ENCODE measurements around the gene SNX24. TPM values are rescaled to one million over a fixed set of nuclear protein-coding genes. Genes with fewer than 3 reads are reported as not detected.
"Not testable (repeated sequence)": the region's sequence is repeated elsewhere in the genome, so short reads cannot be mapped to it uniquely, and the experiment has no call there.

The SNX24 gene
- total RNA-seq, 2 experiments from 2014 or later = 3.2 to 3.4 TPM

GRCh38 chr5:122913436-122913835, 68.0 kb downstream of the SNX24 start:
- H3K9me3 Mint-ChIP-seq; DNase-seq; POLR2A ChIA-PET; H3K4me1 Mint-ChIP-seq; H3K27ac Mint-ChIP-seq; H3K4me3 Mint-ChIP-seq; H3K27me3 Mint-ChIP-seq; ATAC-seq (ENCODE audit: low read depth); H3K36me3 Mint-ChIP-seq: not testable (repeated sequence)

- Mint-ChIP-seq H3K27ac (no peak overlapping the region), H3K36me3 (no peaks in the 10 kb centered on the region), H3K4me1 (peaks cover 1% of the 10 kb centered on the region), H3K27me3 (no peaks in the 10 kb centered on the region), H3K4me3 (no peak overlapping the region), H3K9me3 (no peaks in the 10 kb centered on the region)
- POLR2A ChIA-PET = no interaction called here
- DNase-seq = no peak
- no peak for ATAC-seq (ENCODE audit: low read depth)
Measured at GRCh38 chr5:122915717-122916461, 70.5 kb downstream of the SNX24 start.

- DNase-seq = no peak
- Mint-ChIP-seq H3K27me3 (no peaks in the 10 kb centered on the region), H3K4me1 (peaks cover 1% of the 10 kb centered on the region), H3K4me3 (no peak overlapping the region), H3K36me3 (no peaks in the 10 kb centered on the region), H3K9me3 (no peaks in the 10 kb centered on the region), H3K27ac (no peak overlapping the region)
- POLR2A ChIA-PET = no interaction called here
- ATAC-seq (ENCODE audit: low read depth) = no peak
Measured at GRCh38 chr5:122916490-122916889, 71.1 kb downstream of the SNX24 start.

DNA sequence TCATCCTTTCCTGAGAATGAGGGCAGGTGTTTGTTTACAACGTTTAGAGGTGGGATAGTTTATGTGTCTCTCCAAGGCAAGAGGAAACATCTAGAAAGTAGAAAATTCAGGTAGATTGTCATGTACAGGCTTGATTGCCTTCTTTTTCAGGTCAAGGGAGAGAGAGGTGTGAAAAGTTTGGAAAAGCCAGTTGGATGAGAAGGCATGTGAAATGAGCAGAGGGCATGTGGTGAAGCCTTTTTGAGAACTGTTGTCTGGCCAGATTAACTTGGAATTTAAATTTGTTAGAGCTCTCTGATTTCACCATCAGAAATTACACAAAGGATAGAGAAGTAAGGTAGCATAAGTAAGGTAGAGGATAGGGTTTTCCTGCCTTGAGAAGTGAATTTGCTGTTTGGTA, 74.6 kb downstream of the SNX24 start:
- POLR2A ChIA-PET = interaction anchor here (0.6 kb wide), 1 partner anchor 562 kb away, joined by 3 read pairs; no protein-coding TSS in a partner anchor
- ATAC-seq (ENCODE audit: low read depth) (no peak), DNase-seq (no peak)
- H3K4me1 Mint-ChIP-seq = peaks cover 1% of the 10 kb centered on the region
- H3K36me3 Mint-ChIP-seq = no peaks in the 10 kb centered on the region
- H3K27ac Mint-ChIP-seq = no peak overlapping the region
- no peaks in the 10 kb centered on the region for H3K9me3 Mint-ChIP-seq
- H3K27me3 Mint-ChIP-seq = no peaks in the 10 kb centered on the region
- H3K4me3 Mint-ChIP-seq = no peak overlapping the region

DNA sequence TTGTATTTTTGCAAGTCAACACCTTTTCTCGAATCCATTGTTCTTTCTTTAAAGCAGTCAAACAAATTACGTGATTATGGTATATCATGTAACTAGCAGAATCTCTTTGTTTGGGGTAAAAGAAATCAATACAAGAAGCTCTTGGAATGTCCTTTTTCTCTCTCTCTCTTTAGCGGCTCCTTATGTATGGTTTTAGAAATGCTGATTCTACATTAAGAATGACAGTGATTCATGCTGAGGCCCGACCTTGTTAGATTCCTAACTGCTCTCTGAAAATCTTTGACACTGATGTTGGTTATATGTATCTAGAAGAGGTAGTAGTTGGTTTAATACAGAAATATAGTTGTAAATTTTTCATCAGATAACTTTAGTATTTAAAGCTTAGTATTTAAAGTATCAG, 76.4 kb downstream of the SNX24 start:
- Mint-ChIP-seq H3K9me3 (no peaks in the 10 kb centered on the region), H3K4me3 (no peak overlapping the region), H3K27ac (no peak overlapping the region), H3K36me3 (no peaks in the 10 kb centered on the region), H3K4me1 (no peaks in the 10 kb centered on the region), H3K27me3 (no peaks in the 10 kb centered on the region)
- DNase-seq = no peak
- POLR2A ChIA-PET = no interaction called here
- no peak for ATAC-seq (ENCODE audit: low read depth)

DNA sequence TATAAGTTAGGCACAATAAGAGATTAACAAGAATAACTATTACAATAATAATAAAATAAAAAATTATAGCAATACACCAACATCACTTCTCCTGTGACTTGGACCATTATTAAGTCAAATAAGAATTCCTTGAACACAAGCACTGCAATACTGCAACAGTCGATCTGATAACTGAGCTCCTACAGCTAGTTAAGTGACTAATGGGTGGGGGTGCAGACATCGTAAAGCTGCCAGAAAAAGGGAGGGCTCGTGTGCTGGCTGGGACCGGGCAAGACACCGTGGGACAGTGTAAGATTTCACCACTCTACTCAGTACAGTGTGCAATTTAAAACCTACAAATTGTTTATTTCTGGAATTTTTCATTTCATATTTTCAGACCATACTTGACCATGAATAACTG, 78.8 kb downstream of the SNX24 start:
- DNase-seq = no peak
- no peaks in the 10 kb centered on the region for H3K9me3 Mint-ChIP-seq
- POLR2A ChIA-PET = no interaction called here
- no peaks in the 10 kb centered on the region for H3K27me3 Mint-ChIP-seq
- no peak for ATAC-seq (ENCODE audit: low read depth)
- no peaks in the 10 kb centered on the region for H3K4me1 Mint-ChIP-seq
- H3K4me3 Mint-ChIP-seq = no peak overlapping the region
- no peaks in the 10 kb centered on the region for H3K36me3 Mint-ChIP-seq
- H3K27ac Mint-ChIP-seq = no peak overlapping the region

- no peaks in the 10 kb centered on the region for H3K4me1 Mint-ChIP-seq
- DNase-seq = no peak
- no peak overlapping the region for H3K27ac Mint-ChIP-seq
- no peak for ATAC-seq (ENCODE audit: low read depth)
- H3K4me3 Mint-ChIP-seq = no peak overlapping the region
- no peaks in the 10 kb centered on the region for H3K36me3 Mint-ChIP-seq
- no peaks in the 10 kb centered on the region for H3K9me3 Mint-ChIP-seq
- POLR2A ChIA-PET = no interaction called here
- no peaks in the 10 kb centered on the region for H3K27me3 Mint-ChIP-seq
Measured at GRCh38 chr5:122924719-122925395, 79.4 kb downstream of the SNX24 start.

DNA sequence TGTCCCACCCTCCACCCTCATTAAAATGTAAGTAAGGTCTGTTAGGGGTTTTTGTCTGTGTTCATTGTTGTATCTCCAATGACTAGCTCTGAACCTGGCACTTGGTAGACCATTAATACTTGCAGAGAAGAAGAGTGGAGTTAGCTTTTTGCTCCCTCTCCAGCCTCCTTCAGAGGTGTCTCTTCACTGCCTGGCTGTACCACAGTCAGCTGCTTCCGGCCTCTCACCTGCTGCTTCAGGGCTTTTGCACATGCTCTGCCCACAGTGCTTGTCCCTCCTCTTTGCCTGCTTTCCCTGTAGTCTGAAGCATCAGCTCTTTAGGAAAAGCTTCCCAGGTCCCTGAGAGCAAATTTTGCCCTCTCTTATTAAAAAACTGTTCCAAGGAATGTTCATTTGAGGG, 83.6 kb downstream of the SNX24 start:
- POLR2A ChIA-PET = no interaction called here
- H3K36me3 Mint-ChIP-seq = no peaks in the 10 kb centered on the region

GRCh38 chr5:122929980-122930379, 84.6 kb downstream of the SNX24 start:
- H3K4me3 Mint-ChIP-seq = no peak overlapping the region
- H3K4me1 Mint-ChIP-seq = no peaks in the 10 kb centered on the region
- H3K9me3 Mint-ChIP-seq = no peaks in the 10 kb centered on the region
- H3K27ac Mint-ChIP-seq = no peak overlapping the region
- H3K27me3 Mint-ChIP-seq = peaks cover 6% of the 10 kb centered on the region
- no peaks in the 10 kb centered on the region for H3K36me3 Mint-ChIP-seq
- ATAC-seq (ENCODE audit: low read depth) (no peak), DNase-seq (no peak)
- POLR2A ChIA-PET = no interaction called here

More for the DNA sequence above, 83.6 kb downstream of the SNX24 start:
- H3K4me1 Mint-ChIP-seq = no peaks in the 10 kb centered on the region
- no peak for ATAC-seq (ENCODE audit: low read depth)
- no peak overlapping the region for H3K4me3 Mint-ChIP-seq
- H3K9me3 Mint-ChIP-seq = no peaks in the 10 kb centered on the region
- H3K27ac Mint-ChIP-seq = no peak overlapping the region
- DNase-seq = no peak
- H3K27me3 Mint-ChIP-seq = peaks cover 6% of the 10 kb centered on the region

GRCh38 chr5:122933956-122934355, 88.5 kb downstream of the SNX24 start:
- POLR2A ChIA-PET = no interaction called here
- Mint-ChIP-seq H3K4me1 (no peaks in the 10 kb centered on the region), H3K9me3 (no peaks in the 10 kb centered on the region), H3K36me3 (no peaks in the 10 kb centered on the region), H3K27me3 (peaks cover 9% of the 10 kb centered on the region), H3K27ac (no peak overlapping the region), H3K4me3 (no peak overlapping the region)
- DNase-seq (no peak), ATAC-seq (ENCODE audit: low read depth) (no peak)

DNA sequence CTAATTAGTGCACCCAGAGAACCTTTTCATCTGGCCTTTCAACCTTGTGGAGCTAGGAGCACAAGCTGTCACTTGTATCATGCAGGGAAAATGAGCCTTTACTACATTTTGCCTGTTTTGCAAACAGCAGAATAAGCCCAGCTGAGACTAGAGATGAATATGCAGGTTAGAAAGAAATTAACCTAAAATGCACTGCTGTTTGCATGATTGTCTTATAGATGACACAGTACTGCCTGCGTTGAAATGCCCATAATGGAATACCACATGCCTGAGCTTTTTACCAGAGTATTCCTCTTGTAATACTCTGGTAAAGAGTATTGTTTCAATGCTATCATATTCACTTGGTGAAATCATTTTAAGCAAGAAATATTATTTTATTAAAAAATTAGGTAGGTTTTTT, 90.7 kb downstream of the SNX24 start:
- no peak overlapping the region for H3K27ac Mint-ChIP-seq
- no peak overlapping the region for H3K4me3 Mint-ChIP-seq
- no peaks in the 10 kb centered on the region for H3K36me3 Mint-ChIP-seq
- POLR2A ChIA-PET = no interaction called here
- ATAC-seq (ENCODE audit: low read depth) (no peak), DNase-seq (no peak)
- H3K9me3 Mint-ChIP-seq = no peaks in the 10 kb centered on the region
- peaks cover 4% of the 10 kb centered on the region for H3K27me3 Mint-ChIP-seq
- no peaks in the 10 kb centered on the region for H3K4me1 Mint-ChIP-seq

DNA sequence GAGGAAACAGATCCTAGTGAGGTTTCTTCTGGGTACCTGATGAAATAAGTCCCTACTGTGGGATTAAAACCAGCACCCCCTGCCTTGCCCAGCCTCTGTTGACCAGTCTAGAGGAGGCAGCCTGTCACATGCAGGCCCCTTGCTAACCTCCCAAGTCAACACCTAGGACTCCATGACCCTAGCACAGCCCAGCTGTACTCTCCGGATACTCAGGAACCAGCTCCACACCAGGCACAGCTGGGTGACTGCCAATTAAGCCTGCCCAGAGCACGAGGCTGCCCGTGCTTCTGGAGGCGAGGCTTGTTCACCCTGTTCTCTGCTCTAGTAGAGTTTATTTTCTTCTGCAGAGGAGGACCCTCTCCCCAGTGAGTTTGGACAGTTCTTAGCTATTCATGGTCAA, 92.5 kb downstream of the SNX24 start:
- DNase-seq (no peak), ATAC-seq (ENCODE audit: low read depth) (no peak)
- no peak overlapping the region for H3K4me3 Mint-ChIP-seq
- no peaks in the 10 kb centered on the region for H3K36me3 Mint-ChIP-seq
- POLR2A ChIA-PET = no interaction called here
- no peaks in the 10 kb centered on the region for H3K9me3 Mint-ChIP-seq
- H3K4me1 Mint-ChIP-seq = peaks cover under 1% of the 10 kb centered on the region
- peaks cover 4% of the 10 kb centered on the region for H3K27me3 Mint-ChIP-seq
- no peak overlapping the region for H3K27ac Mint-ChIP-seq

GRCh38 chr5:122940890-122941289, 95.5 kb downstream of the SNX24 start:
- POLR2A ChIA-PET = no interaction called here
- no peak for ATAC-seq (ENCODE audit: low read depth)
- peaks cover 5% of the 10 kb centered on the region for H3K27me3 Mint-ChIP-seq
- H3K4me3 Mint-ChIP-seq = no peak overlapping the region
- H3K27ac Mint-ChIP-seq = no peak overlapping the region
- no peaks in the 10 kb centered on the region for H3K9me3 Mint-ChIP-seq
- no peaks in the 10 kb centered on the region for H3K36me3 Mint-ChIP-seq
- DNase-seq = no peak
- H3K4me1 Mint-ChIP-seq = peaks cover 4% of the 10 kb centered on the region

- Mint-ChIP-seq H3K36me3 (no peaks in the 10 kb centered on the region), H3K27ac (no peak overlapping the region), H3K9me3 (no peaks in the 10 kb centered on the region), H3K4me3 (no peak overlapping the region), H3K27me3 (peaks cover 4% of the 10 kb centered on the region), H3K4me1 (peaks cover 4% of the 10 kb centered on the region)
- DNase-seq = no peak
- POLR2A ChIA-PET = no interaction called here
- no peak for ATAC-seq (ENCODE audit: low read depth)
Measured at GRCh38 chr5:122941737-122942136, 96.3 kb downstream of the SNX24 start.

Data from activated naive CD8-positive, alpha-beta T cell treated with anti-CD3 and anti-CD28 coated beads, Interleukin-2, amount 10 ng/mL, durations not matched to agents 7 days and 5 days (primary cell).